Liver (tissue), 9 donors: ENCODE results near the gene WFS1. TPM values are rescaled to one million over a fixed set of nuclear protein-coding genes. Genes with fewer than 3 reads are reported as not detected.

Experiments
- DNase-seq: peaks from one replicate; pipeline ENCODE4 v3.0.0-alpha.2; 2017; ENCODE audit warnings: low spot score
- H3K27ac ChIP-seq, 2 donors: one replicate each; pipeline ENCODE4 v1.7.0; 2013; ENCODE audit warnings: inconsistent platforms in 2 of 2, low read length in 2 of 2, control low read depth in 1 of 2, low read depth in 1 of 2, mild to moderate bottlenecking in 1 of 2
- H3K27me3 ChIP-seq, 4 donors: one replicate each; pipeline versions ENCODE4 v1.6.1 to v1.7.0; 2013; ENCODE audit warnings: low read length in 3 of 4, inconsistent platforms in 1 of 4, mild to moderate bottlenecking in 1 of 4, moderate library complexity in 1 of 4; ENCODE audit not compliant: control insufficient read depth in 4 of 4, insufficient read depth in 4 of 4
- H3K36me3 ChIP-seq, 4 donors: one replicate each; pipeline versions ENCODE4 v1.6.1 to v1.7.0; 2013; ENCODE audit warnings: low read length in 3 of 4, mild to moderate bottlenecking in 3 of 4, low read depth in 1 of 4, moderate library complexity in 1 of 4; ENCODE audit not compliant: control insufficient read depth in 4 of 4, insufficient read depth in 3 of 4
- H3K4me1 ChIP-seq, 4 donors: one replicate each; pipeline versions ENCODE4 v1.6.1 to v1.7.0; 2013; ENCODE audit warnings: low read length in 3 of 4, mild to moderate bottlenecking in 3 of 4, moderate library complexity in 1 of 4; ENCODE audit not compliant: control insufficient read depth in 4 of 4, insufficient read depth in 4 of 4
- H3K4me3 ChIP-seq, 3 donors: one replicate each; pipeline versions ENCODE4 v1.6.1 to v1.7.0; 2013; ENCODE audit warnings: low read length in 3 of 3, control low read depth in 1 of 3, low read depth in 1 of 3, mild to moderate bottlenecking in 1 of 3
- H3K9ac ChIP-seq, 2 donors: one replicate each; pipeline ENCODE4 v1.7.0; 2013; ENCODE audit warnings: low read length in 2 of 2, mild to moderate bottlenecking in 2 of 2, moderate library complexity in 2 of 2, control low read depth in 1 of 2, low read depth in 1 of 2
- H3K9me3 ChIP-seq, 4 donors: one replicate each; pipeline versions ENCODE4 v1.6.1 to v1.7.0; 2013; ENCODE audit warnings: low read length in 3 of 4; ENCODE audit not compliant: control insufficient read depth in 4 of 4
- ATF3 ChIP-seq: IDR thresholded peaks from 2 replicates; pipeline ENCODE4 v1.6.1; 2016; ENCODE audit warnings: antibody characterized with exemption
- EGR1 ChIP-seq, 2 donors: IDR thresholded peaks; 2 replicates each; pipeline ENCODE4 v1.6.1; 2016 to 2018; ENCODE audit warnings: antibody characterized with exemption in 2 of 2, low read depth in 2 of 2
- FOXA1 ChIP-seq: IDR thresholded peaks from 2 replicates; pipeline ENCODE4 v1.6.1; 2016; ENCODE audit warnings: antibody characterized with exemption
- FOXA2 ChIP-seq: IDR thresholded peaks from 2 replicates; pipeline ENCODE4 v1.6.1; 2016; ENCODE audit warnings: antibody characterized with exemption
- HNF4A ChIP-seq, 2 donors: conservative IDR thresholded peaks; 2 replicates each; pipeline ENCODE4 v1.6.1; 2016; ENCODE audit warnings: antibody characterized with exemption in 2 of 2, mild to moderate bottlenecking in 2 of 2
- HNF4G ChIP-seq: IDR thresholded peaks from 2 replicates; pipeline ENCODE4 v1.6.1; 2016; ENCODE audit warnings: antibody characterized with exemption
- JUND ChIP-seq, 2 donors: IDR thresholded peaks; 2 replicates each; pipeline ENCODE4 v1.6.1; 2016; ENCODE audit warnings: antibody characterized with exemption in 2 of 2
- NR2F2 ChIP-seq: IDR thresholded peaks from 2 replicates; pipeline ENCODE4 v1.6.1; 2016; ENCODE audit warnings: antibody characterized with exemption
- RAD21 ChIP-seq, 2 donors: IDR thresholded peaks; 2 replicates each; pipeline ENCODE4 v1.6.1; 2016; ENCODE audit warnings: antibody characterized with exemption in 2 of 2, mild to moderate bottlenecking in 2 of 2
- RXRA ChIP-seq, 2 donors: IDR thresholded peaks; 2 replicates each; pipeline ENCODE4 v1.6.1; 2017 to 2018; ENCODE audit warnings: antibody characterized with exemption in 2 of 2, mild to moderate bottlenecking in 1 of 2
- SP1 ChIP-seq: IDR thresholded peaks from 2 replicates; pipeline ENCODE4 v1.6.1; 2018; ENCODE audit warnings: antibody characterized with exemption, mild to moderate bottlenecking
- TAF1 ChIP-seq: conservative IDR thresholded peaks from 2 replicates; pipeline ENCODE4 v1.6.1; 2016; ENCODE audit warnings: antibody characterized with exemption, mild to moderate bottlenecking
- YY1 ChIP-seq: IDR thresholded peaks from 2 replicates; pipeline ENCODE4 v1.6.1; 2016; ENCODE audit warnings: antibody characterized with exemption, mild to moderate bottlenecking
- ZBTB33 ChIP-seq: IDR thresholded peaks from 2 replicates; pipeline ENCODE4 v1.6.1; 2016; ENCODE audit warnings: antibody characterized with exemption
- WGBS: extraction: QIAGEN DNeasy Blood & Tissue Kit; methylation state at CpG from one replicate; pipeline ENCODE4 v1.1.7; 2013; 5-methylcytosine and 5-hydroxymethylcytosine counted together
- polyA plus RNA-seq, 2 donors: library from polyadenylated mRNA; stranded (reverse) in 1 of 2; unstranded in 1 of 2; fragments of 200-250 nt in 1 of 2; fragments of >200 nt in 1 of 2; fragmentation: Nextera tagmentation in 1 of 2; extraction: Ambion mirVana in 1 of 2; gene quantifications; one replicate each; pipeline versions ENCODE4 v1.2.1 to v1.2.3, GENCODE V29; 2013 to 2015
- total RNA-seq, 2 donors: library from RNA; depleted of rRNA; stranded (reverse); fragments of >200 nt; gene quantifications; one replicate each; pipeline ENCODE4 v1.2.3, GENCODE V29; 2014
- TF ChIP-seq, protein P1 (sequence below): IDR thresholded peaks from 2 replicates; pipeline ENCODE4 v1.6.1; 2016; ENCODE audit warnings: antibody characterized with exemption
- TF ChIP-seq, protein P2 (sequence below): fragments of 150-350 bp; IDR thresholded peaks from 2 replicates; pipeline ENCODE4 v1.5.1; 2017; ENCODE audit warnings: improper control_type of control experiment, low read depth, low read length; ENCODE audit not compliant: missing input control
- donor health status: healthy.
- donor health status: healthy.
- donor health status: healthy.
- donor health status: healthy.
- donor health status: healthy.

Gene WFS1
- total and polyA plus RNA-seq, 4 donors: 6.0 to 23.9 (median 13.0) TPM

DNA sequence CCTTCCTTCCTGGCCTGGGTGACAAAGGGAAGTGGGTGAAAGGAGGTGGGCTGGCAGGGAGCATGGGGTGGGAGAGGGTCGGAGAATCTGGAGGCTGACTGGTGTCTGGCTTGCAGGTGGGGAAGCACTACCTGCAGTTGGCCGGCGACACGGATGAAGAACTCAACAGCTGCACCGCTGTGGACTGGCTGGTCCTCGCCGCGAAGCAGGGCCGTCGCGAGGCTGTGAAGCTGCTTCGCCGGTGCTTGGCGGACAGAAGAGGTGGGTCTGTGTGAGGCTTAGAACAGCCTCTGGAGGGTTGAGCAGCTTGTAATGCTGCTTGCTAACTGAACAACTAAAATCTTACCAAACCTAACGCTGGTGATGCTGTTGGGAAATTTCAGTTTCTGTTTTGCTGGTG lies 19.2 kb downstream of the WFS1 start:
- no peak overlapping the region for H3K27ac ChIP-seq

GRCh38 chr4:6290256-6290655 lies 20.6 kb downstream of the WFS1 start:
- DNase-seq: no peak
- TF ChIP-seq NR2F2: no peak
- no peak for TF ChIP-seq YY1
- TF ChIP-seq, protein P1, sequence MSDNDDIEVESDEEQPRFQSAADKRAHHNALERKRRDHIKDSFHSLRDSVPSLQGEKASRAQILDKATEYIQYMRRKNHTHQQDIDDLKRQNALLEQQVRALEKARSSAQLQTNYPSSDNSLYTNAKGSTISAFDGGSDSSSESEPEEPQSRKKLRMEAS: no peak
- TF ChIP-seq ZBTB33: no peak
- no peak for TF ChIP-seq HNF4G
- no peak for TF ChIP-seq FOXA2
- H3K27me3 ChIP-seq: no peaks in the 10 kb centered on the region
- H3K4me1 ChIP-seq: no peaks in the 10 kb centered on the region
- no peak overlapping the region for H3K9ac ChIP-seq
- H3K27ac ChIP-seq: no peak overlapping the region
- H3K36me3 ChIP-seq: peaks cover 0 to 36% (median 3%) of the 10 kb centered on the region in 4 donors
- WGBS: 93% methylated on average over 7 of the region's 7 CpGs
- no peaks in the 10 kb centered on the region for H3K9me3 ChIP-seq
- H3K4me3 ChIP-seq: no peak overlapping the region

More for the DNA sequence above, 19.2 kb downstream of the WFS1 start:
- Histone ChIP-seq H3K36me3 (peaks cover 0 to 31% (median 3%) of the 10 kb centered on the region in 4 donors), H3K4me1 (no peaks in the 10 kb centered on the region), H3K9me3 (no peaks in the 10 kb centered on the region), H3K27me3 (no peaks in the 10 kb centered on the region), H3K9ac (no peak overlapping the region), H3K4me3 (no peak overlapping the region)
- 98% methylated on average over 15 of the region's 15 CpGs for WGBS
- no peak for TF ChIP-seq TAF1
- no peak for TF ChIP-seq HNF4A (conservative IDR thresholded peaks at IDR 0.05)
- TF ChIP-seq ZBTB33: no peak
- no peak for TF ChIP-seq SP1
- TF ChIP-seq NR2F2: no peak
- TF ChIP-seq JUND (IDR thresholded peaks at IDR 0.05): no peak
- TF ChIP-seq, protein P1: no peak
- no peak for TF ChIP-seq EGR1 (IDR thresholded peaks at IDR 0.05; ENCODE audit: low read depth in 2 of 2)
- no peak for TF ChIP-seq FOXA2
- no peak for TF ChIP-seq HNF4G
- DNase-seq: no peak

- Histone ChIP-seq H3K36me3 (peaks cover 0 to 42% (median 3%) of the 10 kb centered on the region in 4 donors), H3K27ac (no peak overlapping the region), H3K4me3 (no peak overlapping the region), H3K4me1 (no peaks in the 10 kb centered on the region), H3K9me3 (no peaks in the 10 kb centered on the region), H3K9ac (no peak overlapping the region), H3K27me3 (no peaks in the 10 kb centered on the region)
- 93% methylated on average over 25 of the region's 25 CpGs for WGBS
- DNase-seq: no peak
- TF ChIP-seq ATF3: no peak
- no peak for TF ChIP-seq EGR1 (IDR thresholded peaks at IDR 0.05; ENCODE audit: low read depth in 2 of 2)
- TF ChIP-seq HNF4A (conservative IDR thresholded peaks at IDR 0.05): no peak
- no peak for TF ChIP-seq NR2F2
- TF ChIP-seq RAD21 (IDR thresholded peaks at IDR 0.05): no peak
- TF ChIP-seq FOXA2: no peak
- TF ChIP-seq, protein P1: no peak
- no peak for TF ChIP-seq SP1
- TF ChIP-seq ZBTB33: no peak
- TF ChIP-seq JUND (IDR thresholded peaks at IDR 0.05): no peak
- no peak for TF ChIP-seq TAF1
- no peak for TF ChIP-seq YY1
- no peak for TF ChIP-seq FOXA1
- TF ChIP-seq RXRA (IDR thresholded peaks at IDR 0.05): no peak
- TF ChIP-seq, protein P2, sequence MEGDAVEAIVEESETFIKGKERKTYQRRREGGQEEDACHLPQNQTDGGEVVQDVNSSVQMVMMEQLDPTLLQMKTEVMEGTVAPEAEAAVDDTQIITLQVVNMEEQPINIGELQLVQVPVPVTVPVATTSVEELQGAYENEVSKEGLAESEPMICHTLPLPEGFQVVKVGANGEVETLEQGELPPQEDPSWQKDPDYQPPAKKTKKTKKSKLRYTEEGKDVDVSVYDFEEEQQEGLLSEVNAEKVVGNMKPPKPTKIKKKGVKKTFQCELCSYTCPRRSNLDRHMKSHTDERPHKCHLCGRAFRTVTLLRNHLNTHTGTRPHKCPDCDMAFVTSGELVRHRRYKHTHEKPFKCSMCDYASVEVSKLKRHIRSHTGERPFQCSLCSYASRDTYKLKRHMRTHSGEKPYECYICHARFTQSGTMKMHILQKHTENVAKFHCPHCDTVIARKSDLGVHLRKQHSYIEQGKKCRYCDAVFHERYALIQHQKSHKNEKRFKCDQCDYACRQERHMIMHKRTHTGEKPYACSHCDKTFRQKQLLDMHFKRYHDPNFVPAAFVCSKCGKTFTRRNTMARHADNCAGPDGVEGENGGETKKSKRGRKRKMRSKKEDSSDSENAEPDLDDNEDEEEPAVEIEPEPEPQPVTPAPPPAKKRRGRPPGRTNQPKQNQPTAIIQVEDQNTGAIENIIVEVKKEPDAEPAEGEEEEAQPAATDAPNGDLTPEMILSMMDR: no peak
- no peak for TF ChIP-seq HNF4G
Measured at GRCh38 chr4:6290769-6291547, 21.3 kb downstream of the WFS1 start.
